GM12875 (cell line): ENCODE measurements around the gene TP63.

ENCODE experiments used
- H3K4me3 ChIP-seq: one replicate; pipeline ENCODE4 v1.5.1; 2011; ENCODE audit warnings: low read depth, low read length, control low read depth
- TF ChIP-seq, protein P1 (sequence below): IDR thresholded peaks from 2 replicates; pipeline ENCODE4 v1.5.1; 2011; ENCODE audit warnings: low read depth, mild to moderate bottlenecking, control low read depth, inconsistent platforms, low read length, moderate library complexity, borderline replicate concordance; ENCODE audit not compliant: insufficient read depth

Gene TP63

DNA sequence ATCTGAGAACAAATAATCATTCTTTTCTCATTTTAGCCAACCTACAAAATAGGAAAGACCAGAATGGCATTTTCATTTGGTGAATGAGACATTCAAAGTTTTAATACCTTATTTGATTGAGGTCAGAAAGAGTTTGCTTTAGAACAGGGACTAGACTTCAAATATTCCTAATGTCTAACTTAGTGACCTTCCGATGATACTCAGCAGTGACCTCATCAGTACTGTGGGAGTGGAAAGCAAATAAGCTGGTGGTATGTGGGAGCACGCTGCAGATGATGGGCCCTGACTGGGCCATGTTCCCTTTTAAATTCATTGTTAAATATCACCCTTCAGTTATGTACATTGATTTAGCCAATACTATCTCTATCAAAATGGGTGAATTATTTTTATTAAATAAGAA is 266.2 kb downstream of the TP63 start:
- TF ChIP-seq, protein P1, sequence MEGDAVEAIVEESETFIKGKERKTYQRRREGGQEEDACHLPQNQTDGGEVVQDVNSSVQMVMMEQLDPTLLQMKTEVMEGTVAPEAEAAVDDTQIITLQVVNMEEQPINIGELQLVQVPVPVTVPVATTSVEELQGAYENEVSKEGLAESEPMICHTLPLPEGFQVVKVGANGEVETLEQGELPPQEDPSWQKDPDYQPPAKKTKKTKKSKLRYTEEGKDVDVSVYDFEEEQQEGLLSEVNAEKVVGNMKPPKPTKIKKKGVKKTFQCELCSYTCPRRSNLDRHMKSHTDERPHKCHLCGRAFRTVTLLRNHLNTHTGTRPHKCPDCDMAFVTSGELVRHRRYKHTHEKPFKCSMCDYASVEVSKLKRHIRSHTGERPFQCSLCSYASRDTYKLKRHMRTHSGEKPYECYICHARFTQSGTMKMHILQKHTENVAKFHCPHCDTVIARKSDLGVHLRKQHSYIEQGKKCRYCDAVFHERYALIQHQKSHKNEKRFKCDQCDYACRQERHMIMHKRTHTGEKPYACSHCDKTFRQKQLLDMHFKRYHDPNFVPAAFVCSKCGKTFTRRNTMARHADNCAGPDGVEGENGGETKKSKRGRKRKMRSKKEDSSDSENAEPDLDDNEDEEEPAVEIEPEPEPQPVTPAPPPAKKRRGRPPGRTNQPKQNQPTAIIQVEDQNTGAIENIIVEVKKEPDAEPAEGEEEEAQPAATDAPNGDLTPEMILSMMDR = no peak
- no peak overlapping the region for H3K4me3 ChIP-seq

DNA sequence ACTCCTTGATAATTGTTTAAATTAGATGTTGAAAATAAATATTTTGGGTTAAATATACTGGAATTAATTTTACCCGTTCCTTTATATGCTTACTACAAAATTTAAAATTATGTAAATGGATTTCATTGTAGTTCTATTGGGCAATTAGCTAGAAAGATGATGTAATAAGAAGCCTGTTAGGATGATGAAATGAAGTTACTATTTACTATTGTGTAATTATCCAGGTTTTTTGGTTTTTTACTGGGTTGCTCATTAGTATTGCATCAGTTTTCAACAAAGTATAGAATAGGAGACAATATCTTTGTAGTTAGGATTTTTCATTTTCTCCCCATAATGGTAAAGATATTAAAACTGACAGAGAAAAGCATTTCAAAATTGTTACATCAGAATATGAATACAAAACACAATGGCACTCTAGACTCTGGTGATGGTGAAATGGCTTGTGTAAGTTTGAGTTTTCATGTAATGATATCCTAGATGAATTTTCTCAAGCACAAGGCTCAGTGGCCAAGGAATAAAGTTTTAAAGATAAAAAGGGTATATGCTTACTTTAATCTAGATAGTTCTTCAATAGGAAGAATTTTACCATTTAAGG is 267.5 kb downstream of the TP63 start:
- TF ChIP-seq, protein P1 = no peak
- no peak overlapping the region for H3K4me3 ChIP-seq

DNA sequence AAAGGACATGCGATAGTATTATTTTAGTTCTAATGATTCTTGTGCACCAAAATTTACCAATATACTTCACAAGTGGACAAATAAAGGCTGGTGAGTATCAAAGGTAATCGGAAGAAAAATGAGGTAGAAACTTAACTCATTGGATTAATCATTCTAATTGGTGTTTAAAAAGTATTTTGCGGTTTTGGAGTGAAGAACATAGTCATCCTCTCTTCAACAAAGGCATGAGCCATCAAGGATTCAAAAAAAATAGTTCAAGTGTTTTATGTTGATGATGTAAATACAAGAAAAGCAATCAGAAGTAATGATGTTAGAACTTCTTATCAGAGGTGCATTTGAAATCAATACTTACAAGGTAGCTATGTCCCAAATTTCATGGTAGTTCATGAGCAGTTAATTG is 268.0 kb downstream of the TP63 start:
- H3K4me3 ChIP-seq = no peak overlapping the region
- TF ChIP-seq, protein P1 = no peak

DNA sequence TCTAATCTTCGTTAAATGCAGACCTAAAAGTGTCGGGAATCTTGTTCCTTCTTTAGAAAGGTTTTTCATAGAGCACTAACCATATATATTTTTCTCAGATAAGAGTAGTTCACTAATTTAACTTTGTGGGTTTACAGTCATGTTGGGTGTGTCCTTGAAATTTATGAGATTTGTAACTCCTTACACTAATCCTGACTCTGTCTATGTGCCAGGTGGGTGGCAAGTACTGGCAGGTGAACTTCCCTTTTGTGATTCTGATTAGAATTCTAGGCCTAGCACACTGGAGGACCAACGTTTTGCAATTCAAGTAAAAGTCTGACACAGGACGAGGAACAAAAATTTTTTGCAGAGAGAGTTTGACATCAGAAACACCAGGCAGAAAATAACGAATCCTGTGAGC is 269.4 kb downstream of the TP63 start:
- no peak overlapping the region for H3K4me3 ChIP-seq
- TF ChIP-seq, protein P1 = no peak

DNA sequence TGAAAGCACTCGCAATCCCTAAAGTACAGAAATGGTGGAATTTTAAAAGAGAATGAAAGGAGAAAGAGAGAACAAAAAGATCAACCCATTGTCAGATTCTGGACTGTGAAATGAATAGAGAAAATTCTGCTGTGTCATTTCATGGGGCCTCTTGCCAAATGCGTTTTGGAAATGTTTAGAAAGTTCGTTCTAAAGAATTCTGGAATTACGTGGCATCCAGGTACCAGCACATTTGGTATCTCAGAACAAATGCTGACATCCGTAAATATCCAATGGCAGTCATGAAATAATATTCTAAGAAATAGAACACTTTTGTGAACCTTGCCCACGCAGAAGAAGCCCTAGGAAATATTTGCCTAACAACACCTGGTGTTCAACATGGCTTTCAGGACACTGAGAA is 270.3 kb downstream of the TP63 start:
- TF ChIP-seq, protein P1 = no peak
- H3K4me3 ChIP-seq = no peak overlapping the region

DNA sequence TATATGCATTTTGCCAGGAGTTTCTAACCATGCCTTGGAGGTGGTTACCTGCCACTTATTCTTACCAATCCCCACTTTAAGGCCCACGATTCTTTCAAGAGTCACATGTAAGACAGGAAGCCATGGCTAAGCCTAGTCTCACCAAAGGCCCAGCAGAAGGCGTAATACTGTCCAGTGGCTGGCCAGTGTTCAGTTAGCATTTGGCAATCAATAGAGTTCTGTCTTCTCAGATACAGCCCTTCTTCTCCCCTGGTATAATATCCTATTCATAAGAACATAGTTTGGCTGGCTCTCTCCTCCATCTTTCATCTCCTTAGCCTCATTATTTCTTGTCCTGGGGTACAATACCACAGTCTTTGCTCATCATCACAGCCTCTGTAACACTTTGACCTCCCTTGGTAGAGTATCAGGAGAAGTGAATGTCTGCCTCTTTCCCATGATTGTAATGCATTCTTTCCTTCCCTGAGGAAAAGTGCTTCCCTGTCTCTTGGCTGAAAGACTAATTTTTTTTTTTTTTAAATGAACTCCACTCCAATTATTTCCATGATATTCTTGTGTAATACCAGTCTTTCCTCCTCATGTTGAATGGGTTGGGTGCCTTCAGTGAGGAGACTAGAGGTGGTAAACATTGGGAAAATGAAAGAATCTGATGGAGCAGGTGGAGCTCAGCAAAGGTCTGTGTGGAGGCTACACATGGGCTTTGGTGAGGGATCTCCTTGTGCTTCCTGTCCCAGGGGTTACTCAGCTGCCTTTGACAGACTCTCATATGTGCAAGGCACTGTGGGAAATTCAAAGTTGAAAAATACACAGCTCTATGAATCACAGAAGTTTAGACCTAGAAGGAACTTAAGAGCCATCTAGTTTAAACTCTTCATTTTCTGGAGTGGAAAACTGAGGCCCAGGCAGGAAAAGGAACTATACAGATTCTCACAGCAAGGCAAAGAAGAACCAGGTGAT is 271.3 kb downstream of the TP63 start:
- no peak overlapping the region for H3K4me3 ChIP-seq
- TF ChIP-seq, protein P1 = no peak
